Neural cell (in vitro differentiated cells): ENCODE measurements around the gene GAP43. TPM values are rescaled to one million over a fixed set of nuclear protein-coding genes. Genes with fewer than 3 reads are reported as not detected.

Source experiments
- H2AFZ ChIP-seq: fragments of 200-600, 300-800 bp; sonication (generic), shearing (Covaris generic); 2 replicates; pipeline ENCODE4 v1.6.0; 2014; ENCODE audit warnings: low read depth, mild to moderate bottlenecking, antibody characterized with exemption, low read length, moderate library complexity
- H3F3A ChIP-seq: fragments of 200-600 bp; shearing (Covaris generic); 2 replicates; pipeline ENCODE4 v1.6.1; 2016; ENCODE audit warnings: mild to moderate bottlenecking, moderate library complexity, mixed read lengths, antibody characterized with exemption, low read length; ENCODE audit not compliant: insufficient read depth, poor library complexity, severe bottlenecking
- H3K27ac ChIP-seq: fragments of 200-600, 300-800 bp; sonication (generic), shearing (Covaris generic); 2 replicates; pipeline ENCODE4 v1.5.1; 2014; ENCODE audit warnings: mild to moderate bottlenecking, low read length, moderate library complexity
- H3K27me3 ChIP-seq: fragments of 300-800, 200-600 bp; sonication (generic), shearing (Covaris generic); 2 replicates; pipeline ENCODE4 v1.6.0; 2014; ENCODE audit warnings: mild to moderate bottlenecking, low read depth, low read length, moderate library complexity; ENCODE audit not compliant: insufficient read depth
- H3K36me3 ChIP-seq: fragments of 300-800, 200-600 bp; sonication (generic), shearing (Covaris generic); 2 replicates; pipeline ENCODE4 v1.5.1; 2014; ENCODE audit warnings: mild to moderate bottlenecking, antibody characterized with exemption, low read length, moderate library complexity; ENCODE audit not compliant: insufficient read depth
- H3K4me2 ChIP-seq: fragments of 300-800, 200-600 bp; sonication (generic), shearing (Covaris generic); 2 replicates; pipeline ENCODE4 v1.6.0; 2014; ENCODE audit warnings: mild to moderate bottlenecking, low read length
- H3K4me3 ChIP-seq: fragments of 300-800, 200-600 bp; sonication (generic), shearing (Covaris generic); 2 replicates; pipeline ENCODE4 v1.5.1; 2014; ENCODE audit warnings: mild to moderate bottlenecking, low read length, moderate library complexity
- H3K79me2 ChIP-seq: fragments of 200-600 bp; shearing (Covaris generic); replicated peaks from 2 replicates; pipeline ENCODE4 v1.6.0; 2014; ENCODE audit warnings: mild to moderate bottlenecking, low read length, moderate library complexity; ENCODE audit not compliant: insufficient read depth
- H3K9ac ChIP-seq: fragments of 300-800, 200-600 bp; sonication (generic), shearing (Covaris generic); 2 replicates; pipeline ENCODE4 v1.6.1; 2016; ENCODE audit warnings: mild to moderate bottlenecking, low read length, mixed read lengths
- H3K9me2 ChIP-seq: fragments of 200-600 bp; shearing (Covaris generic); 2 replicates; pipeline ENCODE4 v1.6.1; 2016; ENCODE audit warnings: mild to moderate bottlenecking, low read length, mixed read lengths; ENCODE audit not compliant: insufficient read depth
- H3K9me3 ChIP-seq: fragments of 200-600, 300-800 bp; sonication (generic), shearing (Covaris generic); 2 replicates; pipeline ENCODE4 v1.6.1; 2016; ENCODE audit warnings: mild to moderate bottlenecking, mixed run types, low read length, moderate library complexity, mixed read lengths
- H4K20me1 ChIP-seq: fragments of 200-600 bp; shearing (Covaris generic); 2 replicates; pipeline ENCODE4 v1.6.1; 2016; ENCODE audit warnings: mild to moderate bottlenecking, mixed run types; ENCODE audit not compliant: insufficient read depth
- CTCF ChIP-seq: fragments of 450-650 bp; IDR thresholded peaks from 2 replicates; pipeline ENCODE4 v1.5.1; 2014; ENCODE audit warnings: antibody characterized with exemption, mild to moderate bottlenecking, moderate library complexity; ENCODE audit not compliant: poor library complexity, severe bottlenecking
- EP300 ChIP-seq: fragments of 450-650 bp; conservative IDR thresholded peaks from 2 replicates; pipeline ENCODE4 v1.6.1; 2014; ENCODE audit warnings: antibody characterized with exemption, mild to moderate bottlenecking, moderate library complexity; ENCODE audit not compliant: poor library complexity, severe bottlenecking
- EZH2 ChIP-seq: fragments of 200-600, 300-800 bp; shearing (Covaris generic), sonication (generic); IDR thresholded peaks from 2 replicates; pipeline ENCODE4 v1.6.1; 2014; ENCODE audit warnings: antibody characterized with exemption, low read length, borderline replicate concordance, mild to moderate bottlenecking; ENCODE audit not compliant: insufficient read depth, poor library complexity, severe bottlenecking
- MXI1 ChIP-seq: fragments of 450-650 bp; conservative IDR thresholded peaks from 2 replicates; pipeline ENCODE4 v1.6.1; 2014; ENCODE audit warnings: antibody characterized with exemption, mild to moderate bottlenecking; ENCODE audit not compliant: poor library complexity, severe bottlenecking
- POLR2AphosphoS5 ChIP-seq: IDR thresholded peaks from 2 replicates; pipeline ENCODE4 v1.6.1; 2012
- RAD21 ChIP-seq: fragments of 450-650 bp; conservative IDR thresholded peaks from 2 replicates; pipeline ENCODE4 v1.6.1; 2014; ENCODE audit warnings: antibody characterized with exemption, mild to moderate bottlenecking, moderate library complexity
- REST ChIP-seq: IDR thresholded peaks from 2 replicates; pipeline ENCODE4 v1.6.1; 2012; ENCODE audit warnings: borderline replicate concordance
- SMC3 ChIP-seq: fragments of 450-650 bp; conservative IDR thresholded peaks from 2 replicates; pipeline ENCODE4 v1.6.1; 2014; ENCODE audit warnings: antibody characterized with exemption, mild to moderate bottlenecking, moderate library complexity; ENCODE audit not compliant: poor library complexity
- TAF1 ChIP-seq: IDR thresholded peaks from 2 replicates; pipeline ENCODE4 v1.6.1; 2012; ENCODE audit warnings: low read depth
- polyA plus RNA-seq: library from polyadenylated mRNA; depleted of rRNA; stranded (reverse); fragments of >200 nt; gene quantifications from 2 replicates; pipeline ENCODE4 v1.2.3, GENCODE V29; 2014

Gene GAP43
- polyA plus RNA-seq, 1 donor from 2014 or later: 1,327 TPM

- no peak overlapping the region for H3K27ac ChIP-seq
- H2AFZ ChIP-seq: no peak overlapping the region
- peaks cover 5% of the 10 kb centered on the region for H3K36me3 ChIP-seq
- no peak overlapping the region for H3K4me2 ChIP-seq
- H3K79me2 ChIP-seq: peaks cover 99% of the 10 kb centered on the region
- no peaks in the 10 kb centered on the region for H3K27me3 ChIP-seq
- H3K9me3 ChIP-seq: no peaks in the 10 kb centered on the region
- H3K4me3 ChIP-seq: no peak overlapping the region
- H3K9ac ChIP-seq: no peak overlapping the region
- no peaks in the 10 kb centered on the region for H4K20me1 ChIP-seq
- TF ChIP-seq REST: no peak
- no peak for TF ChIP-seq EZH2
- no peak for TF ChIP-seq RAD21
- no peak for TF ChIP-seq MXI1
- no peak for TF ChIP-seq TAF1
- TF ChIP-seq SMC3: no peak
- no peak for TF ChIP-seq POLR2AphosphoS5
- TF ChIP-seq EP300: no peak
- no peaks in the 10 kb centered on the region for H3F3A ChIP-seq
- H3K9me2 ChIP-seq: no peaks in the 10 kb centered on the region
Observed at GRCh38 chr3:115632026-115632425, 8.7 kb downstream of the GAP43 start.

DNA sequence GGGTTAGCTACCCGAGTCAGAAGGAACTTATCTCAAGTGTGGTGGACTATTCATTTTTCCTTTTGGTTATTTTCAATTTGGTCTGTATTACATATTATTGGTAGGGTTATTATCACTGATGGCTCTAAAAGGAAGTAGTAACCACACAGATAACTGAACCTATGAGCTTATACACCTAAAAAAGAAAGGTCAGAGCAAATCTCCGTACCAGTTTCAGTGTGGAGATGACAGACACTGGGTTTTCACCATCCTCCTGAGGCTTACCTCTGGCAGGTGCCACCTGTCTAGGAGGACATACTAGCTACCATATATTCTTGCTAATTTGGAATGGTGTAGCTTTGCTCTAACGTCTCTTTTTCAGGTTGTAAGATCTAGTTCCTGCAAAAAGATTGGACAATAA is 10.2 kb downstream of the GAP43 start:
- no peaks in the 10 kb centered on the region for H3K27me3 ChIP-seq
- H3K9me3 ChIP-seq: no peaks in the 10 kb centered on the region
- TF ChIP-seq TAF1: no peak
- TF ChIP-seq CTCF: no peak
- no peak for TF ChIP-seq RAD21
- TF ChIP-seq EP300: no peak
- no peak for TF ChIP-seq MXI1
- TF ChIP-seq REST: no peak
- TF ChIP-seq EZH2: no peak
- no peak for TF ChIP-seq SMC3
- TF ChIP-seq POLR2AphosphoS5: no peak
- H3K4me3 ChIP-seq: no peak overlapping the region
- no peak overlapping the region for H3K27ac ChIP-seq
- H4K20me1 ChIP-seq: no peaks in the 10 kb centered on the region
- no peaks in the 10 kb centered on the region for H3F3A ChIP-seq
- peaks cover 99% of the 10 kb centered on the region for H3K79me2 ChIP-seq
- no peaks in the 10 kb centered on the region for H3K9me2 ChIP-seq
- H2AFZ ChIP-seq: no peak overlapping the region
- H3K4me2 ChIP-seq: no peak overlapping the region
- peaks cover 5% of the 10 kb centered on the region for H3K36me3 ChIP-seq
- H3K9ac ChIP-seq: no peak overlapping the region
